ENCODE data around the gene EXT2. TPM values are rescaled to one million over a fixed set of nuclear protein-coding genes. Genes with fewer than 3 reads are reported as not detected.

The EXT2 gene
- total and polyA plus RNA-seq, 2 experiments from 2014 or later = 15.9 to 48.6 TPM

- Histone ChIP-seq H3K27me3 (ENCODE audit: insufficient read depth) (no peaks in the 10 kb centered on the region), H3K9me2 (ENCODE audit: insufficient read depth) (no peaks in the 10 kb centered on the region; the same call in 1 of the 2 replicates), H4K20me1 (replicated peaks; ENCODE audit: insufficient read depth) (no peaks in the 10 kb centered on the region), H3K4me1 (ENCODE audit: insufficient read depth) (no peaks in the 10 kb centered on the region), H2AFZ (no peak overlapping the region), H3K4me3 (no peak overlapping the region), H3K27ac (ENCODE audit: low read depth) (no peak overlapping the region), H3K79me2 (replicated peaks; ENCODE audit: insufficient read depth) (no peaks in the 10 kb centered on the region), H3K36me3 (ENCODE audit: insufficient read depth) (no peaks in the 10 kb centered on the region), H3K4me2 (no peak overlapping the region), H3F3A (replicated peaks; ENCODE audit: low read depth) (no peaks in the 10 kb centered on the region)
- ATAC-seq (no peak), DNase-seq (ENCODE audit: low spot score) (no peak)
- Mint-ChIP-seq H3K4me3 (no peak overlapping the region), H3K36me3 (ENCODE audit: low read depth) (no peaks in the 10 kb centered on the region), H3K27ac (no peak overlapping the region), H3K9me3 (no peaks in the 10 kb centered on the region), H3K27me3 (ENCODE audit: insufficient read depth, low read depth, poor library complexity) (no peaks in the 10 kb centered on the region), H3K4me1 (no peaks in the 10 kb centered on the region)
- TF ChIP-seq, protein P1, sequence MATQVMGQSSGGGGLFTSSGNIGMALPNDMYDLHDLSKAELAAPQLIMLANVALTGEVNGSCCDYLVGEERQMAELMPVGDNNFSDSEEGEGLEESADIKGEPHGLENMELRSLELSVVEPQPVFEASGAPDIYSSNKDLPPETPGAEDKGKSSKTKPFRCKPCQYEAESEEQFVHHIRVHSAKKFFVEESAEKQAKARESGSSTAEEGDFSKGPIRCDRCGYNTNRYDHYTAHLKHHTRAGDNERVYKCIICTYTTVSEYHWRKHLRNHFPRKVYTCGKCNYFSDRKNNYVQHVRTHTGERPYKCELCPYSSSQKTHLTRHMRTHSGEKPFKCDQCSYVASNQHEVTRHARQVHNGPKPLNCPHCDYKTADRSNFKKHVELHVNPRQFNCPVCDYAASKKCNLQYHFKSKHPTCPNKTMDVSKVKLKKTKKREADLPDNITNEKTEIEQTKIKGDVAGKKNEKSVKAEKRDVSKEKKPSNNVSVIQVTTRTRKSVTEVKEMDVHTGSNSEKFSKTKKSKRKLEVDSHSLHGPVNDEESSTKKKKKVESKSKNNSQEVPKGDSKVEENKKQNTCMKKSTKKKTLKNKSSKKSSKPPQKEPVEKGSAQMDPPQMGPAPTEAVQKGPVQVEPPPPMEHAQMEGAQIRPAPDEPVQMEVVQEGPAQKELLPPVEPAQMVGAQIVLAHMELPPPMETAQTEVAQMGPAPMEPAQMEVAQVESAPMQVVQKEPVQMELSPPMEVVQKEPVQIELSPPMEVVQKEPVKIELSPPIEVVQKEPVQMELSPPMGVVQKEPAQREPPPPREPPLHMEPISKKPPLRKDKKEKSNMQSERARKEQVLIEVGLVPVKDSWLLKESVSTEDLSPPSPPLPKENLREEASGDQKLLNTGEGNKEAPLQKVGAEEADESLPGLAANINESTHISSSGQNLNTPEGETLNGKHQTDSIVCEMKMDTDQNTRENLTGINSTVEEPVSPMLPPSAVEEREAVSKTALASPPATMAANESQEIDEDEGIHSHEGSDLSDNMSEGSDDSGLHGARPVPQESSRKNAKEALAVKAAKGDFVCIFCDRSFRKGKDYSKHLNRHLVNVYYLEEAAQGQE (IDR thresholded peaks at IDR 0.05; ENCODE audit: unreplicated experiment) = no peak
- TF ChIP-seq STAT1 (IDR thresholded peaks at IDR 0.05; ENCODE audit: unreplicated experiment) (no peak), POLR2AphosphoS5 (IDR thresholded peaks at IDR 0.05; ENCODE audit: low read depth) (no peak), JUNB (IDR thresholded peaks at IDR 0.05; ENCODE audit: unreplicated experiment) (no peak), CTCF (conservative IDR thresholded peaks at IDR 0.05; ENCODE audit: low read depth in 2 of 2) (no peak), NANOG (IDR thresholded peaks at IDR 0.05; ENCODE audit: borderline replicate concordance) (no peak), ZNF114 (CRISPR knock-in tag; IDR thresholded peaks at IDR 0.05) (no peak), EZH2phosphoT487 (IDR thresholded peaks at IDR 0.05; ENCODE audit: unreplicated experiment) (no peak), CREB1 (CRISPR knock-in tag; IDR thresholded peaks at IDR 0.05; ENCODE audit: low read depth) (no peak), ZNF331 (CRISPR knock-in tag; IDR thresholded peaks at IDR 0.05; ENCODE audit: low read depth) (no peak), EZH2 (IDR thresholded peaks at IDR 0.05; ENCODE audit: low read depth, unreplicated experiment) (no peak)
- TF ChIP-seq, protein P2, sequence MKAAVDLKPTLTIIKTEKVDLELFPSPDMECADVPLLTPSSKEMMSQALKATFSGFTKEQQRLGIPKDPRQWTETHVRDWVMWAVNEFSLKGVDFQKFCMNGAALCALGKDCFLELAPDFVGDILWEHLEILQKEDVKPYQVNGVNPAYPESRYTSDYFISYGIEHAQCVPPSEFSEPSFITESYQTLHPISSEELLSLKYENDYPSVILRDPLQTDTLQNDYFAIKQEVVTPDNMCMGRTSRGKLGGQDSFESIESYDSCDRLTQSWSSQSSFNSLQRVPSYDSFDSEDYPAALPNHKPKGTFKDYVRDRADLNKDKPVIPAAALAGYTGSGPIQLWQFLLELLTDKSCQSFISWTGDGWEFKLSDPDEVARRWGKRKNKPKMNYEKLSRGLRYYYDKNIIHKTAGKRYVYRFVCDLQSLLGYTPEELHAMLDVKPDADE (IDR thresholded peaks at IDR 0.05) = no peak
- TF ChIP-seq, protein P3, sequence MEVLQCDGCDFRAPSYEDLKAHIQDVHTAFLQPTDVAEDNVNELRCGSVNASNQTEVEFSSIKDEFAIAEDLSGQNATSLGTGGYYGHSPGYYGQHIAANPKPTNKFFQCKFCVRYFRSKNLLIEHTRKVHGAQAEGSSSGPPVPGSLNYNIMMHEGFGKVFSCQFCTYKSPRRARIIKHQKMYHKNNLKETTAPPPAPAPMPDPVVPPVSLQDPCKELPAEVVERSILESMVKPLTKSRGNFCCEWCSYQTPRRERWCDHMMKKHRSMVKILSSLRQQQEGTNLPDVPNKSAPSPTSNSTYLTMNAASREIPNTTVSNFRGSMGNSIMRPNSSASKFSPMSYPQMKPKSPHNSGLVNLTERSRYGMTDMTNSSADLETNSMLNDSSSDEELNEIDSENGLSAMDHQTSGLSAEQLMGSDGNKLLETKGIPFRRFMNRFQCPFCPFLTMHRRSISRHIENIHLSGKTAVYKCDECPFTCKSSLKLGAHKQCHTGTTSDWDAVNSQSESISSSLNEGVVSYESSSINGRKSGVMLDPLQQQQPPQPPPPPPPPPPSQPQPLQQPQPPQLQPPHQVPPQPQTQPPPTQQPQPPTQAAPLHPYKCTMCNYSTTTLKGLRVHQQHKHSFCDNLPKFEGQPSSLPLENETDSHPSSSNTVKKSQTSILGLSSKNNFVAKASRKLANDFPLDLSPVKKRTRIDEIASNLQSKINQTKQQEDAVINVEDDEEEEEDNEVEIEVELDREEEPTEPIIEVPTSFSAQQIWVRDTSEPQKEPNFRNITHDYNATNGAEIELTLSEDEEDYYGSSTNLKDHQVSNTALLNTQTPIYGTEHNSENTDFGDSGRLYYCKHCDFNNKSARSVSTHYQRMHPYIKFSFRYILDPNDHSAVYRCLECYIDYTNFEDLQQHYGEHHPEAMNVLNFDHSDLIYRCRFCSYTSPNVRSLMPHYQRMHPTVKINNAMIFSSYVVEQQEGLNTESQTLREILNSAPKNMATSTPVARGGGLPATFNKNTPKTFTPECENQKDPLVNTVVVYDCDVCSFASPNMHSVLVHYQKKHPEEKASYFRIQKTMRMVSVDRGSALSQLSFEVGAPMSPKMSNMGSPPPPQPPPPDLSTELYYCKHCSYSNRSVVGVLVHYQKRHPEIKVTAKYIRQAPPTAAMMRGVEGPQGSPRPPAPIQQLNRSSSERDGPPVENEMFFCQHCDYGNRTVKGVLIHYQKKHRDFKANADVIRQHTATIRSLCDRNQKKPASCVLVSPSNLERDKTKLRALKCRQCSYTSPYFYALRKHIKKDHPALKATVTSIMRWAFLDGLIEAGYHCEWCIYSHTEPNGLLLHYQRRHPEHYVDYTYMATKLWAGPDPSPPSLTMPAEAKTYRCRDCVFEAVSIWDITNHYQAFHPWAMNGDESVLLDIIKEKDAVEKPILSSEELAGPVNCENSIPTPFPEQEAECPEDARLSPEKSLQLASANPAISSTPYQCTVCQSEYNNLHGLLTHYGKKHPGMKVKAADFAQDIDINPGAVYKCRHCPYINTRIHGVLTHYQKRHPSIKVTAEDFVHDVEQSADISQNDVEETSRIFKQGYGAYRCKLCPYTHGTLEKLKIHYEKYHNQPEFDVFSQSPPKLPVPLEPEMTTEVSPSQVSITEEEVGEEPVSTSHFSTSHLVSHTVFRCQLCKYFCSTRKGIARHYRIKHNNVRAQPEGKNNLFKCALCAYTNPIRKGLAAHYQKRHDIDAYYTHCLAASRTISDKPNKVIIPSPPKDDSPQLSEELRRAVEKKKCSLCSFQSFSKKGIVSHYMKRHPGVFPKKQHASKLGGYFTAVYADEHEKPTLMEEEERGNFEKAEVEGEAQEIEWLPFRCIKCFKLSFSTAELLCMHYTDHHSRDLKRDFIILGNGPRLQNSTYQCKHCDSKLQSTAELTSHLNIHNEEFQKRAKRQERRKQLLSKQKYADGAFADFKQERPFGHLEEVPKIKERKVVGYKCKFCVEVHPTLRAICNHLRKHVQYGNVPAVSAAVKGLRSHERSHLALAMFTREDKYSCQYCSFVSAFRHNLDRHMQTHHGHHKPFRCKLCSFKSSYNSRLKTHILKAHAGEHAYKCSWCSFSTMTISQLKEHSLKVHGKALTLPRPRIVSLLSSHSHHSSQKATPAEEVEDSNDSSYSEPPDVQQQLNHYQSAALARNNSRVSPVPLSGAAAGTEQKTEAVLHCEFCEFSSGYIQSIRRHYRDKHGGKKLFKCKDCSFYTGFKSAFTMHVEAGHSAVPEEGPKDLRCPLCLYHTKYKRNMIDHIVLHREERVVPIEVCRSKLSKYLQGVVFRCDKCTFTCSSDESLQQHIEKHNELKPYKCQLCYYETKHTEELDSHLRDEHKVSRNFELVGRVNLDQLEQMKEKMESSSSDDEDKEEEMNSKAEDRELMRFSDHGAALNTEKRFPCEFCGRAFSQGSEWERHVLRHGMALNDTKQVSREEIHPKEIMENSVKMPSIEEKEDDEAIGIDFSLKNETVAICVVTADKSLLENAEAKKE (CRISPR knock-in tag; IDR thresholded peaks at IDR 0.05) = no peak
Measured at GRCh38 chr11:44221992-44222391, 126.5 kb downstream of the EXT2 start.
